Esophagus (tissue), 2 donors: ENCODE measurements around the gene INSR. TPM values are rescaled to one million over a fixed set of nuclear protein-coding genes. Genes with fewer than 3 reads are reported as not detected.

Experiments
- H3K27ac ChIP-seq, 2 donors: one replicate each; pipeline ENCODE4 v1.5.1; 2013; ENCODE audit warnings: low read depth in 2 of 2, mild to moderate bottlenecking in 2 of 2, inconsistent platforms in 1 of 2, low read length in 1 of 2, moderate library complexity in 1 of 2
- H3K27me3 ChIP-seq, 2 donors: one replicate each; pipeline ENCODE4 v1.6.1; 2013; ENCODE audit warnings: low read length in 2 of 2, control low read depth in 1 of 2, mild to moderate bottlenecking in 1 of 2; ENCODE audit not compliant: insufficient read depth in 2 of 2, control insufficient read depth in 1 of 2
- H3K36me3 ChIP-seq, 2 donors: one replicate each; pipeline ENCODE4 v1.6.1; 2013; ENCODE audit warnings: low read length in 1 of 2; ENCODE audit not compliant: control insufficient read depth in 2 of 2, insufficient read depth in 2 of 2
- H3K4me1 ChIP-seq, 2 donors: one replicate each; pipeline ENCODE4 v1.6.1; 2013; ENCODE audit warnings: low read length in 1 of 2; ENCODE audit not compliant: control insufficient read depth in 2 of 2, insufficient read depth in 2 of 2
- H3K4me3 ChIP-seq, 2 donors: one replicate each; pipeline ENCODE4 v1.5.1; 2013; ENCODE audit warnings: low read length in 2 of 2, mild to moderate bottlenecking in 2 of 2, low read depth in 1 of 2, moderate library complexity in 1 of 2
- H3K9me3 ChIP-seq, 2 donors: one replicate each; pipeline ENCODE4 v1.6.1; 2013; ENCODE audit warnings: mild to moderate bottlenecking in 2 of 2, low read depth in 1 of 2, low read length in 1 of 2, moderate library complexity in 1 of 2; ENCODE audit not compliant: control insufficient read depth in 2 of 2, insufficient read depth in 1 of 2
- WGBS, 2 donors: extraction: QIAGEN DNeasy Blood & Tissue Kit; methylation state at CpG; one replicate each; pipeline ENCODE4 v1.1.7; 2013; 5-methylcytosine and 5-hydroxymethylcytosine counted together
- polyA plus RNA-seq, 2 donors: library from polyadenylated mRNA; stranded (reverse); fragments of 200-250 nt; gene quantifications; one replicate each; pipeline ENCODE4 v1.2.3, GENCODE V29; 2013
- donor health status: healthy with polysubstance abuse.
- donor health status: Bipolar disorder and iron deficiency.

Gene INSR
- polyA plus RNA-seq, 2 donors: 2.2 to 3.3 TPM

DNA sequence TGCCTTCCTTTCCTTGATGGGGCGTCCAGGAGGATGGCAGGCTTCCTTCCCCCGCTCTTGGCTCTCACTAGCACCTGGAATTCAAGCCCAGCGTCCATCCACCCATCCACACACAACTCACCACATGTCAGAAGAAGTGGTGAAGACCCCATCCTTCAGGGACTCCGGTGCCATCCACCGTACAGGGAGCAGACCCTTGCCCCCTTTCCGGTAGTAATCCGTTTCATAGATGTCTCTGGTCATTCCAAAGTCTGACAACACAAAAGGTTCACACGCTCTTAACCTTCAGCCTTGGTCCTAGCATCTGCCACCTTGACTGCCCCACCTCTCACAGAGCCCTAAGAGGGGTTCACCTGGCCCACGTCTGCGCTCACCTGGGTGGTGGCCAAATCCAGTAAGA, 173.7 kb downstream of the INSR start:
- WGBS, 2 donors: 94 to 95% methylated on average over 10 of the region's 10 CpGs

DNA sequence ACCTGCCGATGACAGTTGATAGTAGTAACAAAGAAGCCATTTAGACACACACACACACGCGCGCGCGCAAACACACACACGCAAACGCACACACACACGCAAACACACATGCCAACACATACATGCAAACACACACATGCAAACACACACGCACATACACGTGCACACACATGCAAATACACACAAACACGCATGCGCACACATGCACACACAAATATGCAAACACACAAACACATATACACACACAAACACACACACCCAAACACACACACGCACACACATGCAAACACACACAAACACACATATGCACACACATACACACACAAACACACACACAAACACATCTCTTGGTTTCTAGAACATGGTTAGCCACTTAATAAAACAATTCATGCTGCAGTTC, 174.6 kb downstream of the INSR start:
- WGBS, 2 donors: 80 to 91% methylated on average over 14 of the region's 14 CpGs
- peaks cover 7 to 10% of the 10 kb centered on the region in 2 donors for H3K36me3 ChIP-seq
- H3K4me3 ChIP-seq: no peak overlapping the region
- no peaks in the 10 kb centered on the region for H3K4me1 ChIP-seq
- H3K27ac ChIP-seq: no peak overlapping the region
- H3K27me3 ChIP-seq: no peaks in the 10 kb centered on the region
- no peaks in the 10 kb centered on the region for H3K9me3 ChIP-seq

More for the DNA sequence above, 173.7 kb downstream of the INSR start:
- no peak overlapping the region for H3K4me3 ChIP-seq
- H3K4me1 ChIP-seq: no peaks in the 10 kb centered on the region
- no peak overlapping the region for H3K27ac ChIP-seq
- peaks cover 11 to 16% of the 10 kb centered on the region in 2 donors for H3K36me3 ChIP-seq
- H3K27me3 ChIP-seq: no peaks in the 10 kb centered on the region
- H3K9me3 ChIP-seq: peaks cover 0 to 6% of the 10 kb centered on the region in 2 donors

- Histone ChIP-seq H3K4me1 (no peaks in the 10 kb centered on the region), H3K36me3 (peaks cover 7 to 10% of the 10 kb centered on the region in 2 donors), H3K27me3 (no peaks in the 10 kb centered on the region), H3K27ac (no peak overlapping the region), H3K9me3 (peaks cover 0 to 2% of the 10 kb centered on the region in 2 donors), H3K4me3 (no peak overlapping the region)
- 86 to 92% methylated on average over 11 of the region's 11 CpGs for WGBS, 2 donors
Measured at GRCh38 chr19:7117248-7117647, 177.0 kb downstream of the INSR start.

- H3K9me3 ChIP-seq: peaks cover 0 to 2% of the 10 kb centered on the region in 2 donors
- H3K27me3 ChIP-seq: no peaks in the 10 kb centered on the region
- H3K4me1 ChIP-seq: no peaks in the 10 kb centered on the region
- no peak overlapping the region for H3K4me3 ChIP-seq
- no peak overlapping the region for H3K27ac ChIP-seq
- WGBS, 2 donors: 78 to 81% methylated on average over 6 of the region's 6 CpGs
- peaks cover 7 to 10% of the 10 kb centered on the region in 2 donors for H3K36me3 ChIP-seq
Measured at GRCh38 chr19:7115721-7116120, 178.5 kb downstream of the INSR start.

- H3K4me1 ChIP-seq: no peaks in the 10 kb centered on the region
- no peaks in the 10 kb centered on the region for H3K27me3 ChIP-seq
- WGBS, 2 donors: 94 to 97% methylated on average over 1 of the region's 1 CpG
- peaks cover 2 to 7% of the 10 kb centered on the region in 2 donors for H3K36me3 ChIP-seq
- no peak overlapping the region for H3K4me3 ChIP-seq
- peaks cover 2% of the 10 kb centered on the region in 2 donors for H3K9me3 ChIP-seq
- H3K27ac ChIP-seq: no peak overlapping the region
Measured at GRCh38 chr19:7113233-7113632, 181.0 kb downstream of the INSR start.

DNA sequence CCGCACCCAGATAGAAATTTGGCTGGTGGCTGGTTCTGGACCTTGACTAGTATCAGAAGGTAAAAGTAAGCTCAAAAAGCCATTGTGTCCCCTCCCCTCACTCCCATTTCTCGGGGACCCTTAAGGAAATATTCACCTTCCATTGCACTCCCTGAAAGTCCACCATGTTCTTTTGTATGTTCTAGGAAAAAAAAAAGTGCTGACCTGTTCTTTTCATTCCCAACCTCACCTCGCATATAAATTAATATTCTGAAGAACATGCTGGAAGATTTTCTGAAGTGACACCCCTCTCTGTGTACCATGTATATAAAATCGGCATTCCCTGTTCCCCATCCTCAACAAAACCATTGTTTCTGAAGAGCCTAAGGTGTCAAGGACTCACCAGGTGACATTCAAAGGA, 181.5 kb downstream of the INSR start:
- Histone ChIP-seq H3K4me3 (no peak overlapping the region), H3K36me3 (peaks cover 2 to 7% of the 10 kb centered on the region in 2 donors)

GRCh38 chr19:7109678-7110289, 184.4 kb downstream of the INSR start:
- Histone ChIP-seq H3K4me1 (no peaks in the 10 kb centered on the region), H3K4me3 (no peak overlapping the region), H3K27me3 (no peaks in the 10 kb centered on the region), H3K9me3 (peaks cover 2 to 3% of the 10 kb centered on the region in 2 donors), H3K27ac (no peak overlapping the region), H3K36me3 (no peaks in the 10 kb centered on the region)
- 59 to 60% methylated on average over 8 of the region's 8 CpGs for WGBS, 2 donors

More for the DNA sequence above, 181.5 kb downstream of the INSR start:
- WGBS, 2 donors: 81 to 86% methylated on average over 4 of the region's 4 CpGs
- no peaks in the 10 kb centered on the region for H3K4me1 ChIP-seq
- H3K27me3 ChIP-seq: no peaks in the 10 kb centered on the region
- no peak overlapping the region for H3K27ac ChIP-seq
- H3K9me3 ChIP-seq: peaks cover 2 to 3% of the 10 kb centered on the region in 2 donors

GRCh38 chr19:7106711-7107657, 187.2 kb downstream of the INSR start:
- H3K36me3 ChIP-seq: no peaks in the 10 kb centered on the region
- no peak overlapping the region for H3K4me3 ChIP-seq
- H3K9me3 ChIP-seq: peaks cover 0 to 3% of the 10 kb centered on the region in 2 donors
- H3K4me1 ChIP-seq: no peaks in the 10 kb centered on the region
- 84 to 85% methylated on average over 10 of the region's 10 CpGs for WGBS, 2 donors
- H3K27ac ChIP-seq: no peak overlapping the region
- no peaks in the 10 kb centered on the region for H3K27me3 ChIP-seq

- Histone ChIP-seq H3K4me3 (no peak overlapping the region), H3K27me3 (no peaks in the 10 kb centered on the region), H3K9me3 (peaks cover 0 to 3% of the 10 kb centered on the region in 2 donors), H3K36me3 (no peaks in the 10 kb centered on the region), H3K4me1 (no peaks in the 10 kb centered on the region), H3K27ac (no peak overlapping the region)
Measured at GRCh38 chr19:7104747-7105447, 189.3 kb downstream of the INSR start.
